MM.1S (cell line): ENCODE data around the gene STIM1.

Experiments
- EZH2 ChIP-seq: fragments of 300-600 bp; sonication (generic); optimal IDR thresholded peaks from 2 replicates; pipeline ENCODE3; 2017; ENCODE audit warnings: low read depth, mild to moderate bottlenecking, antibody characterized with exemption, low read length, mixed read lengths
- EZH2phosphoT487 ChIP-seq: fragments of 300-600 bp; sonication (generic); IDR thresholded peaks from 2 replicates; pipeline ENCODE4 v1.6.1; 2018; ENCODE audit warnings: antibody characterized with exemption, low read length
- TF ChIP-seq, protein P1 (sequence below): fragments of 300-600 bp; sonication (generic); IDR thresholded peaks from 2 replicates; pipeline ENCODE4 v1.5.1; 2016; ENCODE audit warnings: antibody characterized with exemption, low read length, mixed read lengths

DNA sequence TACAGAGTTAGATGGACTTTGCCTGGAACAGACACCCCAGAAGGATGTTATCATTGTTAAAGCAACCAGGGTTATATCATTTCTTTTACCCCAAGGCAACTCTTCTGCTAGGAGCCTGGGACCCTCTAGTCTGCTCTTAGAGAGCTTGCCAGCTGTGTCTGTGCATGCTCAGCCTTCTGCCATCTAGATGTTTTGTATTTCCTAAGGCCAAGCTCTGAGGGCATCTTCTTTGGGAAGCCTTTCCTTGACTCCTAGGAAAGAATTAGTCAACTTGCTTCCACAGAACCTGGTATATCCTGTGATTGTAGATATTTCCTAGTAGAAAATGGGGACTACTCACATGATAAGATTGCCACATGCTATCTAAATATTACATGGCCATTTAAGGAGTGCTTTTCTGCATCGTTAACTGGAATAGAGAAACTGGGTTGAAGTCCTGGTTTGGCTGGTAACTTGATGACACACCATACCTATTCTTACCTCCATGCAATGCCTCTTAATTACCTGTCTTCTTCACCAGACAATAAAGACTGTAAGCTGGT lies 87.6 kb downstream of the STIM1 start:
- TF ChIP-seq, protein P1, sequence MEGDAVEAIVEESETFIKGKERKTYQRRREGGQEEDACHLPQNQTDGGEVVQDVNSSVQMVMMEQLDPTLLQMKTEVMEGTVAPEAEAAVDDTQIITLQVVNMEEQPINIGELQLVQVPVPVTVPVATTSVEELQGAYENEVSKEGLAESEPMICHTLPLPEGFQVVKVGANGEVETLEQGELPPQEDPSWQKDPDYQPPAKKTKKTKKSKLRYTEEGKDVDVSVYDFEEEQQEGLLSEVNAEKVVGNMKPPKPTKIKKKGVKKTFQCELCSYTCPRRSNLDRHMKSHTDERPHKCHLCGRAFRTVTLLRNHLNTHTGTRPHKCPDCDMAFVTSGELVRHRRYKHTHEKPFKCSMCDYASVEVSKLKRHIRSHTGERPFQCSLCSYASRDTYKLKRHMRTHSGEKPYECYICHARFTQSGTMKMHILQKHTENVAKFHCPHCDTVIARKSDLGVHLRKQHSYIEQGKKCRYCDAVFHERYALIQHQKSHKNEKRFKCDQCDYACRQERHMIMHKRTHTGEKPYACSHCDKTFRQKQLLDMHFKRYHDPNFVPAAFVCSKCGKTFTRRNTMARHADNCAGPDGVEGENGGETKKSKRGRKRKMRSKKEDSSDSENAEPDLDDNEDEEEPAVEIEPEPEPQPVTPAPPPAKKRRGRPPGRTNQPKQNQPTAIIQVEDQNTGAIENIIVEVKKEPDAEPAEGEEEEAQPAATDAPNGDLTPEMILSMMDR = no peak
- TF ChIP-seq EZH2phosphoT487 (no peak), EZH2 (no peak)
